Lower lobe of right lung (tissue), 2 donors: ENCODE measurements around the gene XKRX. TPM values are rescaled to one million over a fixed set of nuclear protein-coding genes. Genes with fewer than 3 reads are reported as not detected.

Source experiments
- ATAC-seq, 2 donors: fragments of 200-7000 bp; cut with Tn5 transposase; one replicate each; pipeline ENCODE4 v1.9.1; 2020 to 2022; ENCODE audit warnings: mild to moderate bottlenecking in 2 of 2, moderate library complexity in 2 of 2
- DNase-seq: peaks from one replicate; pipeline ENCODE4 v3.0.0-alpha.2; 2020
- H3K27ac ChIP-seq: fragments of 200-600 bp; one replicate; pipeline ENCODE4 v1.8.0; 2022
- H3K27me3 ChIP-seq: fragments of 200-600 bp; one replicate; pipeline ENCODE4 v1.8.0; 2022; ENCODE audit warnings: low read depth
- H3K36me3 ChIP-seq: fragments of 200-600 bp; one replicate; pipeline ENCODE4 v1.8.0; 2022; ENCODE audit warnings: mild to moderate bottlenecking
- H3K4me1 ChIP-seq: fragments of 200-600 bp; one replicate; pipeline ENCODE4 v1.8.0; 2022
- H3K4me3 ChIP-seq: fragments of 200-600 bp; one replicate; pipeline ENCODE4 v1.8.0; 2022; ENCODE audit warnings: mild to moderate bottlenecking
- H3K9me3 ChIP-seq: fragments of 200-600 bp; one replicate; pipeline ENCODE4 v1.8.0; 2022
- intact Hi-C: fragments of 100-400 bp; cut with DNase I; formaldehyde crosslinking; loops from one replicate; pipeline ENCODE4 v1.11.0; 2022
- total RNA-seq: library from RNA; stranded (reverse); fragmentation: NEBNext Ultra II Directional; extraction: Animal tissue kit (Norgen Biotek cat#: 25700); gene quantifications from one replicate; pipeline ENCODE4 v1.2.1, GENCODE V29; 2021
- TF ChIP-seq, protein P1 (sequence below): fragments of 200-600 bp; IDR thresholded peaks from one replicate; pipeline ENCODE4 v1.8.0; 2022; ENCODE audit warnings: antibody characterized with exemption, mild to moderate bottlenecking
- donor health status: DM: no; HTN: yes; CAD: no; lungs with severe emphysema.

The XKRX gene
- total RNA-seq, 1 donor from 2014 or later, result 8.1 TPM

DNA sequence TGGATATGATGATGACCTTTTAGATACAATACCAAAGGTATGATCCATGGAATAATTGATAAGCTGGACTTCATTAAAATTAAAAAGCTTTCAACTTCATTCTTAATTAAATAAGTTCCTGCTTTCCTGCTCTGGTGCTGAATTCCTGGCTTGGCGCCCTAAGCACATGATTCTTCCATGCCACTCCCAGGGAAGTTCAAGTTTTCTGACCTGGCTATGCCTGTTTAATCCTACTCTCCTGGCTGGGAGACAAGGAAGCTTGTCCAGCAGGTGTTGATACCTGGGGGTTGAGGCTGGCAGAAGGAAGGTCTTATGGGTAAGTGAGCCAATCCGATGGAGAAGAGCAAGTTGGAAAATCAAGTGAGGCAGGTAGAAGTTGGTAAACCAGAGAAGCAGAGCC is 24.3 kb downstream of the XKRX start:
- no peak for DNase-seq
- intact Hi-C loops, result no loop called here
- H3K4me3 ChIP-seq, result no peak overlapping the region
- no peaks in the 10 kb centered on the region for H3K9me3 ChIP-seq
- TF ChIP-seq, protein P1, sequence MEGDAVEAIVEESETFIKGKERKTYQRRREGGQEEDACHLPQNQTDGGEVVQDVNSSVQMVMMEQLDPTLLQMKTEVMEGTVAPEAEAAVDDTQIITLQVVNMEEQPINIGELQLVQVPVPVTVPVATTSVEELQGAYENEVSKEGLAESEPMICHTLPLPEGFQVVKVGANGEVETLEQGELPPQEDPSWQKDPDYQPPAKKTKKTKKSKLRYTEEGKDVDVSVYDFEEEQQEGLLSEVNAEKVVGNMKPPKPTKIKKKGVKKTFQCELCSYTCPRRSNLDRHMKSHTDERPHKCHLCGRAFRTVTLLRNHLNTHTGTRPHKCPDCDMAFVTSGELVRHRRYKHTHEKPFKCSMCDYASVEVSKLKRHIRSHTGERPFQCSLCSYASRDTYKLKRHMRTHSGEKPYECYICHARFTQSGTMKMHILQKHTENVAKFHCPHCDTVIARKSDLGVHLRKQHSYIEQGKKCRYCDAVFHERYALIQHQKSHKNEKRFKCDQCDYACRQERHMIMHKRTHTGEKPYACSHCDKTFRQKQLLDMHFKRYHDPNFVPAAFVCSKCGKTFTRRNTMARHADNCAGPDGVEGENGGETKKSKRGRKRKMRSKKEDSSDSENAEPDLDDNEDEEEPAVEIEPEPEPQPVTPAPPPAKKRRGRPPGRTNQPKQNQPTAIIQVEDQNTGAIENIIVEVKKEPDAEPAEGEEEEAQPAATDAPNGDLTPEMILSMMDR, result no peak
- ATAC-seq, result no peak
- no peaks in the 10 kb centered on the region for H3K4me1 ChIP-seq
- no peak overlapping the region for H3K27ac ChIP-seq
- no peaks in the 10 kb centered on the region for H3K27me3 ChIP-seq
- H3K36me3 ChIP-seq, result no peaks in the 10 kb centered on the region

DNA sequence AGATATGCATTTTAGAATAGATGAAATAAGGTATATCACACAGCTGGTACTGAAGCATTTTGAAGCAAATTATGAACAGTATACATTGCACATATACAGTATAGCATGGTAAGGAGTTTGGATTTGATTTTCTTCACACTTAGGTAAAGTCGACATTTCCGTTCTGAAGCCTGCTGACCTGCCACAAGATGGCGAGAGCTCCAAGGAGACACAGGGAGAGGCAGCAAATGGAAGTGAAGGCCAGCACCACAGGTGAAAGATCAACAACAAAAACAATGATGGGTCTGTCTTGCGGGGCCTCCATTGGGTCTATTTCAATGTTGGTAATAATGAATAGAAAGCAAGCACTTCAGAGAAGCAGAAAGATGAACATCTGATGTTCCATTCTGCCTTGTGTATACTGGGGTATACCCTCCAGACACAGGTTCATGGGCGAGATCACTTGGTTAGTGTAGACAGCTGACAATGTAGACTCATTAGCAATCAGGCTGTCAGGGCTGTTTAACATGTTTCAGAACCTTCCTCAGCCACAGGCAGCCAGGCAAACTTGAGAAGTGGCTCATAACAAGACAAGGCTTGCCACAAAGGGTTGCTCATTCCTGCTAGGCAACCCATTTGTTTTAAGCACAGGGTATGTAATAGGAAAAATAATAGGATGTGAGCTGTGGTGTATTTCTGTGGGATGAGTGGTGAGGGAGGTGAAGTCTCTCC is 33.2 kb downstream of the XKRX start:
- TF ChIP-seq, protein P1, result peak; percentile 26
- Histone ChIP-seq H3K4me3 (no peak overlapping the region), H3K4me1 (no peaks in the 10 kb centered on the region), H3K27ac (no peak overlapping the region), H3K36me3 (no peaks in the 10 kb centered on the region), H3K9me3 (no peaks in the 10 kb centered on the region), H3K27me3 (no peaks in the 10 kb centered on the region)
- intact Hi-C loops, result no loop called here
- ATAC-seq (peak in 1 of 2 donors; percentile 52), DNase-seq (no peak)

DNA sequence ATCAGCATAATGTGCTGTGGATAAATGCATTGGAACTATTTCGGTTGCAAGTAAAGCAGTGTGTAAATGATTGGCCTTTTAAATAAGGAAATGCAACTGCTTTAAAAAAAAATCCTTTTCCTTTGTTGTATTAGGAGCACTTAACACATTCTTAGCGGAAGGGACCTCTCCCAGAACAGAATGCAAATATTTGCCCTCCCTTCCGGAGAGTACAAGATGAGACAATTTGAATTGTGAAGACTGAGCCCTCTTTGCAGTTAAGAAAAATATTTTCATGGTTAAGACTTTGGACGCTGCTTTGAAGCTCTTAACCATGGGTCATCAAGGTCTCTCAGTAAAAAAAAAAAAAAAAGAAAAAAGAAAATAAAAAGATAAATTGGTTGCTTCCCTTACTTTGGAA is 45.1 kb downstream of the XKRX start:
- Histone ChIP-seq H3K4me3 (no peak overlapping the region), H3K9me3 (no peaks in the 10 kb centered on the region), H3K36me3 (no peaks in the 10 kb centered on the region), H3K4me1 (no peaks in the 10 kb centered on the region), H3K27me3 (no peaks in the 10 kb centered on the region), H3K27ac (no peak overlapping the region)
- TF ChIP-seq, protein P1, result no peak
- DNase-seq (no peak), ATAC-seq (peak in 1 of 2 donors; percentile 46)
- intact Hi-C loops, result no loop called here

DNA sequence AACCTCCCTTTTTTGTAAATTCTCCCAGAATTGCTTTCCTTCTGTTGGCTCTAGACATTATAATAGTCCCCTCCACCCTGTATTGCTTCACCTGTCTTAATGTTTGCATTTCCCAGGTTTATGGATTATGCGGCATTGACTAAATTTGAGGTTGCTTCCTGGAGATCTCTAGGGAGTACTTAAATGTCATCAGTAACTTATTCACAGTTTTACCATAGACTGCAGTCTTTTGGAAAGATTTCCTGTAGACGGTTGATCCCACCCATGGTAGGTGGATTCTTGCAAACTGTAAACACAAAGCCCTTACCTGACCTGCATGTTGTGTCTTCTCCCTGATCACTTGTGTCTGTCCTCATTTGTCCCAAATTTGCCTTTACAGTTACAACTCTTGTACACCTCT is 48.3 kb downstream of the XKRX start:
- ATAC-seq, result no peak
- Histone ChIP-seq H3K27me3 (no peaks in the 10 kb centered on the region), H3K9me3 (no peaks in the 10 kb centered on the region), H3K27ac (no peak overlapping the region), H3K4me1 (no peaks in the 10 kb centered on the region), H3K4me3 (no peak overlapping the region), H3K36me3 (no peaks in the 10 kb centered on the region)
- intact Hi-C loops, result no loop called here
- DNase-seq, result no peak
- TF ChIP-seq, protein P1, result no peak

DNA sequence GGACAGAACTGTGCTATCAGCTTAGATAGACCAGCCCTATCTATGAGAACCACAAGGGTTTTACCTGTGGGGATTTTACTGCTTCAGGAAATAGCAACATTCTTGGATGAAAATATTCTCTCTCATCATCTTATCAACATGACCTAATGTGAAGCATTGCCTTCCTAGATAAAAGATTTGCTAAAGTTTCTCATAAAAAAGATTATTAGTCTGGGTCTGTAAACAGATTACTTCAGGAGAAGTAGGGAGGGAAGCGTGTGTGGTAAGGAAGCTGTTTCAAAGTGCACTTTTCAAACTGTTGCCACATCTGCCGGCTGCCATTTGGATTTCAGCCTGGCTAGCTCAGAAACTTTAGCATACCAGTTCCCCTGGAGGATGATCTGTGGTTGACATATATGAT is 54.4 kb downstream of the XKRX start, which contains the start of gene NOX1:
Gene NOX1, minus strand, starts transcription at position 35 of the 400 bp plus-strand sequence. CDS start 220 bp downstream, outside the sequence.
- no peaks in the 10 kb centered on the region for H3K9me3 ChIP-seq
- no peak within 1 kb of the TSS for H3K4me3 ChIP-seq
- no peaks in the 10 kb centered on the region for H3K4me1 ChIP-seq
- H3K27me3 ChIP-seq, result no peaks in the 10 kb centered on the region
- intact Hi-C loops, result no loop called here
- TF ChIP-seq, protein P1, result no peak
- DNase-seq (no peak), ATAC-seq (no peak)
- no peak within 1 kb of the TSS for H3K27ac ChIP-seq
- no peaks in the 10 kb centered on the region for H3K36me3 ChIP-seq
